22Rv1 (cell line): ENCODE results near the gene XXYLT1.
A peak's percentile ranks its signal among the peaks of the same experiment; 100 is the strongest.
"Not testable (repeated sequence)": the region's sequence is repeated elsewhere in the genome, so short reads cannot be mapped to it uniquely, and the experiment has no call there.

Experiments
- H3K27ac ChIP-seq: fragments of 450-650 bp; 2 replicates; pipeline ENCODE4 v1.5.1; 2017
- CTCF ChIP-seq: fragments of 450-650 bp; IDR thresholded peaks from 2 replicates; pipeline ENCODE4 v1.5.1; 2017; ENCODE audit warnings: mild to moderate bottlenecking
- ZFX ChIP-seq: fragments of 450-650 bp; IDR thresholded peaks from 2 replicates; pipeline ENCODE4 v1.6.1; 2017; ENCODE audit warnings: antibody characterized with exemption, borderline replicate concordance

XXYLT1 gene

GRCh38 chr3:195096484-195097330, 174.3 kb downstream of the XXYLT1 start:
- peak overlapping the region; percentile 66 for H3K27ac ChIP-seq
- TF ChIP-seq ZFX (no peak), CTCF (no peak)

- H3K27ac ChIP-seq, result peak overlapping the region; percentile 66
- no peak for TF ChIP-seq ZFX
- no peak for TF ChIP-seq CTCF
Observed at GRCh38 chr3:195096053-195096452, 174.9 kb downstream of the XXYLT1 start.

GRCh38 chr3:195095704-195096036, 175.3 kb downstream of the XXYLT1 start:
- H3K27ac ChIP-seq, result peak overlapping the region; percentile 66
- TF ChIP-seq ZFX (no peak), CTCF (no peak)

- no peak overlapping the region for H3K27ac ChIP-seq
- TF ChIP-seq CTCF (no peak), ZFX (no peak)
Observed at GRCh38 chr3:195095035-195095703, 175.8 kb downstream of the XXYLT1 start.

DNA sequence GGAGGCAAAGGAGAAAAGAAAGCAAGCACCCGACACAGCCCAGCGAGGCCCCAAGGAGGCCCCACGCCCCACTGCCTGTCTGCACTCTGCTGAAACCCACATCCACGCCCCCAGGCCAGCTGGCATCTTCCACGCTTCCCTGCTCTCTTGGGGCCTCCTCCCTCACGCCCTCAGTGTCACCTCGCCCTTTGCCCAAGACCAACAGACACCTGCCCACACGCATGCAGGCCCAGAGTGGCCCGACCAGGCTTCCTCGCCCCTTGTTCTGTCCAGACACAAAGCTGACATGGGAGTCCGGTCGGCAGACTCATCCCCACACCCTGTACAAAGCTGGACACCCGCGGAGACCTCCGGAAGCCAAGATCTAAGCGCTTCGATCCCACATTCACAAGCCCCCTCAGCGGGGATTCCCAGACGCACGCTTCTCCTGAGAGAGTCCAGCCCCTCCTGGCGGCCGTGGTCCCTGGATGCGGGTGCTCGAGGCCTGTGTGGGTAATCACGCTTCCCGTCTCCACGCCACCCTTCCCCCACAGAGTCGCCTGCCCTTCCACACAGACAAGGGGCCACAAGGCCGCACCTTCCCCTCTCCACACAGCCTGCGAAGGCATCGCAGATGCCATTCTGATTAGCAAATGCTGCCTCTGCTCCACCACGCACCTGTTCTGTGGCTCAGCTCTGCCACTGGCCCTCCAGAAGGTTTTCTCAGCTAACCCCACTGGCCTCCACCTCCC, 176.6 kb downstream of the XXYLT1 start:
- TF ChIP-seq CTCF (no peak), ZFX (no peak)
- no peak overlapping the region for H3K27ac ChIP-seq

DNA sequence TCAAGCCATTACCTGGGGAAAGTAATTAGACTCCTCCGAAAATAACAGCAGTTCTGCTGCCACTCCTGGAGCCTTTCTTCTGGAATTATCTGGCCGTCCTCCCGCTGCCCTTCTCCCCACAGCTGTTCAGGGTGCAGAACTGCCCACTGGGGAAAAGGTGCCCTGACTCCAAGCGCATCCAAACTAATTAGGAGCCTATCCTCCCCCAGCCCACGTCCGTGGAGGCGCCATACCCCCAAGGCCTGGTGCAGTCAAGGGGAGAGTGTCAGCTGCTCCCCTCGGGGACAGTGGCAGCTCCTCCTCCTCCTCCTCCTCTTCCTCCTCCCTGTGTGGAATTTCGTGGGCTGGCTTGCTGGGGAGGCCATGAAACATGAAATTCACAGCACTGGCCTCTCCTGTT, 177.2 kb downstream of the XXYLT1 start:
- no peak overlapping the region for H3K27ac ChIP-seq
- no peak for TF ChIP-seq ZFX
- TF ChIP-seq CTCF, result no peak

- H3K27ac ChIP-seq, result not testable (repeated sequence)
Observed at GRCh38 chr3:195087840-195088601, 182.9 kb downstream of the XXYLT1 start.
